ENCODE results near the gene ST3GAL5.

ST3GAL5 gene

DNA sequence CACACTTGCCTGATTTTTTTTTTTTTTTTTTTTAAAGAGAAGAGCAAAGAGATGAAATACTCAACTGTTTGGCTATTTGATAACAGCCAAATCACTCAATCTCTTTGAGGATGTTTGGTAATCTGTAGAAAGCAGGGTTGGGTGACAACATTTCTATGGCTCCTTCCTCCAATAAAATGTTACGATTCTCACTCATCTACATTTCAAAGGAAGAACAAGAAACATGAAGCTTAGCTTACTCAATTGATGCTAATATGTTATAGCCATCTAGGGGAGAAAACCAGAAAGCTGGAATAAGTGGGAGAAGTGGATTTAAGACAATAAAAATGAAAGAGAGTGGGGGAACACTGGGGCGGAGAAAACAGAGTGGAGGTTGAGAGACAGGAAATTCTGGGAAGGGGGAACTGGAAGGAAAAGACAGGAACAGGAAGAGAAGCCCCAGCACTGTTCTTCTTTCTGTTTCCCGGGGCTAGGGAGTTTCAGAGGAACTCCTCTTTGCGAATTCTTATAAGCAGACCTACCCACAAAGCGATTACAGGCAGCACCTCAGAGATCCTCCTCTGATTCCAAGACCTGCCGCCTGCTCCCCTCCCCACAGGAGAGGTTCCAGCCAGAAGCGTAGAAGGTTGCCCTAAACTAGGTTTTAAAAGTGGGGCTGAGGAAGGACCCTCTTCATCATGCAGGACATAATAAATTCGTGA lies 13.3 kb downstream of the ST3GAL5 start:
- H3K4me1 ChIP-seq (ENCODE audit: control insufficient read depth, insufficient read depth, low read length, poor library complexity, severe bottlenecking), result no peaks in the 10 kb centered on the region
- no peak overlapping the region for H3K4me3 ChIP-seq (ENCODE audit: extremely low read depth, insufficient read depth, low read length, poor library complexity, severe bottlenecking)
- no peak overlapping the region for H3K27ac ChIP-seq (ENCODE audit: low read depth, low read length, severe bottlenecking)
- H3K9me3 ChIP-seq (ENCODE audit: control insufficient read depth, low read length), result no peaks in the 10 kb centered on the region
- WGBS, 2 experiments (ENCODE audit: insufficient coverage in 2 of 2), result 80 to 87% methylated on average over 4 to 5 of the region's 8 CpGs
- peaks cover 11% of the 10 kb centered on the region for H3K36me3 ChIP-seq (ENCODE audit: control insufficient read depth, insufficient read depth, low read length)

GRCh38 chr2:85873679-85874078 lies 15.1 kb downstream of the ST3GAL5 start:
- H3K36me3 ChIP-seq (ENCODE audit: control insufficient read depth, insufficient read depth, low read length), result peaks cover 20% of the 10 kb centered on the region
- H3K27ac ChIP-seq (ENCODE audit: low read depth, low read length, severe bottlenecking), result no peak overlapping the region
- H3K9me3 ChIP-seq (ENCODE audit: control insufficient read depth, low read length), result no peaks in the 10 kb centered on the region
- 90% methylated on average over 3 of the region's 4 CpGs; no CpG with 5 or more reads in 1 of the 2 experiments for WGBS, 2 experiments (ENCODE audit: insufficient coverage in 2 of 2)
- H3K4me3 ChIP-seq (ENCODE audit: extremely low read depth, insufficient read depth, low read length, poor library complexity, severe bottlenecking), result no peak overlapping the region
- no peaks in the 10 kb centered on the region for H3K4me1 ChIP-seq (ENCODE audit: control insufficient read depth, insufficient read depth, low read length, poor library complexity, severe bottlenecking)

DNA sequence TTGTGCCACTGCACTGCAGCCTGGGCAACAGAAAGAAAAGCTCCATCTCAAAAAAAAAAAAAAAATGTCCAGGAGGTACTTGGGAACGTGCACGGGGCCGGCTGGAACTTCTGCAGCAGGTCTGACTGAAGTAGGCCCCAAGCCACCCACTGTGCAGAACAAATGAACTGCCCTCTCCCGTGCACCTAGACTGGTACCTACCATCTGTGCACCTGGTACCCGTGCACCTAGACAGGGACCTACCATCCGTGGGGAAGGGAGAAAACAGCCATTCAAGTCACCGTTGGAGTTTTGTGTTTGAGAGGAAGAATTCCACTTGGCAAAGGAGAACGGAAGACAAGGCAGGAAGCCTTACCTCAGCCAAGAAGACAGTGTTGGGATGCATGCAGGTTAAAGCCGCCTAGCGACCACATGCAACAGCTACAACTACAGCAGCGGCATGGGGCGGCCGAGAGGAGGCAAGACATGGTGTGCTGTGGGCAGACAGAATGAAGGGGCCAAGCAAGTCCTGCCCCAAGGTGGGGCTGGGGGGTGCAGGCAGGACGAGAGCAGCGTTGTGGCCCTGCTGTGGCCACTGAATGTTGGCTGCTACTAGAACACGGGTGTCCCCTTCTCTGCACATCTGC lies 16.1 kb downstream of the ST3GAL5 start:
- peaks cover 23% of the 10 kb centered on the region for H3K36me3 ChIP-seq (ENCODE audit: control insufficient read depth, insufficient read depth, low read length)
- no peak overlapping the region for H3K4me3 ChIP-seq (ENCODE audit: extremely low read depth, insufficient read depth, low read length, poor library complexity, severe bottlenecking)
- no peaks in the 10 kb centered on the region for H3K9me3 ChIP-seq (ENCODE audit: control insufficient read depth, low read length)
- H3K4me1 ChIP-seq (ENCODE audit: control insufficient read depth, insufficient read depth, low read length, poor library complexity, severe bottlenecking), result no peaks in the 10 kb centered on the region
- H3K27ac ChIP-seq (ENCODE audit: low read depth, low read length, severe bottlenecking), result no peak overlapping the region
- WGBS, 2 experiments (ENCODE audit: insufficient coverage in 2 of 2), result 93 to 97% methylated on average over 13 to 14 of the region's 16 CpGs

DNA sequence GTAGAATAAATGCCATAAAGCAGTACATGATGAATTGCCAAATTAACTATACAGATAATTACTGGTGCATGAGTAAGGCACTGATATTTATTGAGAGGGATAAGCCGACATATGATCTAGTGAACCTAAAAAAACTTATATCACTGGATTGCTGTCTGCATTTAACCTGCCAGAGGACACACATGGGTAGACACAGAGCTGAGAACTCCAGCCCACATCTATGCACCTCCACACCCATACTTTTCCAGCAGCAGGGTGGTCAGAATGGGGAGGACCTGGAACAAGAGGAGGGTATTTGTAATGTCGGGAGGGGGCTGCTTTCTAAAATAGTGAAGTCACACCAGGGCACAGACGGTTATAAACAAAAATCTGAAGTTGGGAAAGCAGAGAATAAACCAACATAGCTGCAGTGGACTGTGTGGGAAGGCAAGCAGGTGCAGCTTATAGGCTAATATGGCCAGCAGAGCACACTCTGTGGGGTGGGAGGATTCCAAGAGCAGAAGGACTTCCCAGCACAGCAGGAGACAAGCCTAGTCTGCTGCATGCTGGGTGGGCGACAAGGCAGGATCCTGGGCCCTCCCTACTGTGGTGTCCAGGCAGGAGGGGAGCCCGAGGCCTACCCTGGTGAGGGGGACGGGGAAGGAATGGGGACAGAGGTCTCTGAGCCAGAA lies 17.2 kb downstream of the ST3GAL5 start:
- Histone ChIP-seq H3K36me3 (ENCODE audit: control insufficient read depth, insufficient read depth, low read length) (peaks cover 24% of the 10 kb centered on the region), H3K4me3 (ENCODE audit: extremely low read depth, insufficient read depth, low read length, poor library complexity, severe bottlenecking) (no peak overlapping the region), H3K4me1 (ENCODE audit: control insufficient read depth, insufficient read depth, low read length, poor library complexity, severe bottlenecking) (no peaks in the 10 kb centered on the region), H3K27ac (ENCODE audit: low read depth, low read length, severe bottlenecking) (no peak overlapping the region), H3K9me3 (ENCODE audit: control insufficient read depth, low read length) (no peaks in the 10 kb centered on the region)
- 88 to 98% methylated on average over 5 of the region's 6 CpGs for WGBS, 2 experiments (ENCODE audit: insufficient coverage in 2 of 2)

GRCh38 chr2:85868822-85869221 lies 20.0 kb downstream of the ST3GAL5 start:
- H3K36me3 ChIP-seq (ENCODE audit: control insufficient read depth, insufficient read depth, low read length), result peaks cover 18% of the 10 kb centered on the region
- no peaks in the 10 kb centered on the region for H3K4me1 ChIP-seq (ENCODE audit: control insufficient read depth, insufficient read depth, low read length, poor library complexity, severe bottlenecking)
- WGBS, 2 experiments (ENCODE audit: insufficient coverage in 2 of 2), result 90 to 96% methylated on average over 4 to 9 of the region's 9 CpGs

DNA sequence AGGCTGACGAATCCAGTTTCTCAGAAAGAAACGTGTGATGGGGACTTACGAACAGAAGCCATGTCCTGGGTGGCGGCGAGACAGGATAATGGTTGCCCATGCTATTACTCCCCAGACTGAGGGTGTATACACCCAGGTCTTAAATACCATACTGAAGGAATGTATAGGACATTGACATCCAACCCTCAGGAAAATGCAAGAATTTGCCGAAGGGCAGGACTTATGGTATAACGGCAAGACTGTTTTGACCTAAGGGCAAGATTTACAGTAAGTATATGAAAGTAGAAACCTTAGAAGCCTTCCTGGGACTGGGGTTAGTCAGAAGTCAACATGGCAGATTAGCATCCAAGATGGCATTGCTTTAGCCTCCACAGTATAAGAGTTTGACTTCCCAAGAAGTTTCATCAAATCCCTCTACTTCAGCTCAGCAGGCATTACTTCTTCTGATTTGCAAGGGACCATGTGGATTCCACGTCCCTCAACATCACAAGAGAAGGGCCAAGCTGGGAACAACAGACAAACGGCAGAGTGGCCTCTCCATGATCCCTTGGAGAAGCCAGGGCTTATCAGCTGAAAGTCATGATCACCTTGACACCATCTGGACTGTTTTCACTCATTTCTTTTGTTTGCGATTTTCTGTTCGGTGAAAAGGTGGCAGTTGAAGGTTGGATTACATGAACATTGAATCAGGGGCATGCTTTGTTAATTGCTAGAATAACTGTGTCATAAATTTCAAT lies 21.1 kb downstream of the ST3GAL5 start:
- no peaks in the 10 kb centered on the region for H3K9me3 ChIP-seq (ENCODE audit: control insufficient read depth, low read length)
- peaks cover 25% of the 10 kb centered on the region for H3K36me3 ChIP-seq (ENCODE audit: control insufficient read depth, insufficient read depth, low read length)
- H3K4me1 ChIP-seq (ENCODE audit: control insufficient read depth, insufficient read depth, low read length, poor library complexity, severe bottlenecking), result no peaks in the 10 kb centered on the region
- no peak overlapping the region for H3K4me3 ChIP-seq (ENCODE audit: extremely low read depth, insufficient read depth, low read length, poor library complexity, severe bottlenecking)
- 84 to 88% methylated on average over 8 to 9 of the region's 11 CpGs for whole genome bisulfite sequencing, 2 experiments (ENCODE audit: insufficient coverage in 2 of 2)
- H3K27ac ChIP-seq (ENCODE audit: low read depth, low read length, severe bottlenecking), result no peak overlapping the region

More at GRCh38 chr2:85868822-85869221, 20.0 kb downstream of the ST3GAL5 start:
- no peaks in the 10 kb centered on the region for H3K9me3 ChIP-seq (ENCODE audit: control insufficient read depth, low read length)
- H3K27ac ChIP-seq (ENCODE audit: low read depth, low read length, severe bottlenecking), result no peak overlapping the region
- no peak overlapping the region for H3K4me3 ChIP-seq (ENCODE audit: extremely low read depth, insufficient read depth, low read length, poor library complexity, severe bottlenecking)

- Histone ChIP-seq H3K36me3 (ENCODE audit: control insufficient read depth, insufficient read depth, low read length) (peaks cover 31% of the 10 kb centered on the region), H3K4me3 (ENCODE audit: extremely low read depth, insufficient read depth, low read length, poor library complexity, severe bottlenecking) (no peak overlapping the region), H3K27ac (ENCODE audit: low read depth, low read length, severe bottlenecking) (no peak overlapping the region), H3K9me3 (ENCODE audit: control insufficient read depth, low read length) (no peaks in the 10 kb centered on the region), H3K4me1 (ENCODE audit: control insufficient read depth, insufficient read depth, low read length, poor library complexity, severe bottlenecking) (no peaks in the 10 kb centered on the region)
- whole genome bisulfite sequencing, 2 experiments (ENCODE audit: insufficient coverage in 2 of 2), result 100% methylated on average over 1 of the region's 1 CpG; no CpG with 5 or more reads in 1 of the 2 experiments
These were observed 21.7 kb downstream of the ST3GAL5 start for GRCh38 chr2:85867121-85867520.

GRCh38 chr2:85866165-85866659 lies 22.6 kb downstream of the ST3GAL5 start:
- H3K27ac ChIP-seq (ENCODE audit: low read depth, low read length, severe bottlenecking), result no peak overlapping the region
- no peak overlapping the region for H3K4me3 ChIP-seq (ENCODE audit: extremely low read depth, insufficient read depth, low read length, poor library complexity, severe bottlenecking)
- WGBS, 2 experiments (ENCODE audit: insufficient coverage in 2 of 2), result 96 to 98% methylated on average over 3 of the region's 3 CpGs
- peaks cover 37% of the 10 kb centered on the region for H3K36me3 ChIP-seq (ENCODE audit: control insufficient read depth, insufficient read depth, low read length)
- no peaks in the 10 kb centered on the region for H3K4me1 ChIP-seq (ENCODE audit: control insufficient read depth, insufficient read depth, low read length, poor library complexity, severe bottlenecking)
- H3K9me3 ChIP-seq (ENCODE audit: control insufficient read depth, low read length), result no peaks in the 10 kb centered on the region

GRCh38 chr2:85865539-85866164 lies 23.1 kb downstream of the ST3GAL5 start:
- peaks cover 42% of the 10 kb centered on the region for H3K36me3 ChIP-seq (ENCODE audit: control insufficient read depth, insufficient read depth, low read length)
- no peaks in the 10 kb centered on the region for H3K4me1 ChIP-seq (ENCODE audit: control insufficient read depth, insufficient read depth, low read length, poor library complexity, severe bottlenecking)
- H3K27ac ChIP-seq (ENCODE audit: low read depth, low read length, severe bottlenecking), result no peak overlapping the region
- H3K9me3 ChIP-seq (ENCODE audit: control insufficient read depth, low read length), result no peaks in the 10 kb centered on the region
- no peak overlapping the region for H3K4me3 ChIP-seq (ENCODE audit: extremely low read depth, insufficient read depth, low read length, poor library complexity, severe bottlenecking)
- 88 to 100% methylated on average over 3 to 5 of the region's 6 CpGs for WGBS, 2 experiments (ENCODE audit: insufficient coverage in 2 of 2)

DNA sequence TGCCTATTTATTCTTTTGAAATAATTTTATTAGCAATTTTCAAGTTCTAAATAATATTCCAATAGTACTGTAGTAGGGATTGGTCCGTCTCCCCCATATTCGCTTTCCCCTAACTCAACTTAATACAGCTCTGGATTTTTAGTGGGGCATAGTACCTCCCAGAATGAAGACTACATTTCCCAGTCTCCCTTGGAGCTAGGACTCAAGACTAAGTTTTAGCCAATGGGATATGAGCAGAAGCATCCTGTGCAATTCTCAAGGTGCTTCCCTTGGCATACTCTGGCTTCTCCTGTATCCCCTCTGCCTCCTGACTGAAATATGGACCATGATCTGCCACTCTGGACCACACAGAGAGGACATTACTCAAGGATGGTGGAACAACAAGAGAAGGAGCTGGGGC lies 24.1 kb downstream of the ST3GAL5 start:
- Histone ChIP-seq H3K27ac (ENCODE audit: low read depth, low read length, severe bottlenecking) (no peak overlapping the region), H3K9me3 (ENCODE audit: control insufficient read depth, low read length) (no peaks in the 10 kb centered on the region), H3K4me3 (ENCODE audit: extremely low read depth, insufficient read depth, low read length, poor library complexity, severe bottlenecking) (no peak overlapping the region), H3K4me1 (ENCODE audit: control insufficient read depth, insufficient read depth, low read length, poor library complexity, severe bottlenecking) (no peaks in the 10 kb centered on the region), H3K36me3 (ENCODE audit: control insufficient read depth, insufficient read depth, low read length) (peaks cover 44% of the 10 kb centered on the region)
- no CpG with 5 or more reads among the region's 2 CpGs for WGBS, 2 experiments (ENCODE audit: insufficient coverage in 2 of 2)
